ENCODE results near the gene DIP2C. TPM values are rescaled to one million over a fixed set of nuclear protein-coding genes. Genes with fewer than 3 reads are reported as not detected.
"Not testable (repeated sequence)": the region's sequence is repeated elsewhere in the genome, so short reads cannot be mapped to it uniquely, and the experiment has no call there.

The DIP2C gene
- total RNA-seq, 2 experiments from 2014 or later = 0.70 to 0.76 TPM

- ChIA-PET CTCF (no interaction called here), POLR2A (no interaction called here)
- H3K4me1 Mint-ChIP-seq = peaks cover 8% of the 10 kb centered on the region
Observed at GRCh38 chr10:274866-275265, 414.6 kb downstream of the DIP2C start.

GRCh38 chr10:273088-273487, 416.4 kb downstream of the DIP2C start:
- ChIA-PET CTCF (no interaction called here), POLR2A (no interaction called here)
- H3K36me3 Mint-ChIP-seq (ENCODE audit: low read depth) = no peaks in the 10 kb centered on the region
- no peaks in the 10 kb centered on the region for H3K9me3 Mint-ChIP-seq
- H3K4me3 Mint-ChIP-seq = no peak overlapping the region
- peaks cover 8% of the 10 kb centered on the region for H3K4me1 Mint-ChIP-seq
- peaks cover 2% of the 10 kb centered on the region for H3K27me3 Mint-ChIP-seq
- no peak for DNase-seq
- H3K27ac Mint-ChIP-seq = no peak overlapping the region

More at GRCh38 chr10:274866-275265, 414.6 kb downstream of the DIP2C start:
- no peak for DNase-seq
- peaks cover 2% of the 10 kb centered on the region for H3K27me3 Mint-ChIP-seq
- H3K36me3 Mint-ChIP-seq (ENCODE audit: low read depth) = no peaks in the 10 kb centered on the region
- no peaks in the 10 kb centered on the region for H3K9me3 Mint-ChIP-seq
- no peak overlapping the region for H3K27ac Mint-ChIP-seq
- H3K4me3 Mint-ChIP-seq = no peak overlapping the region

- no peak overlapping the region for H3K27ac Mint-ChIP-seq
- H3K36me3 Mint-ChIP-seq (ENCODE audit: low read depth) = no peaks in the 10 kb centered on the region
- DNase-seq = no peak
- peaks cover 8% of the 10 kb centered on the region for H3K4me1 Mint-ChIP-seq
- CTCF ChIA-PET = no interaction called here
- POLR2A ChIA-PET = no interaction called here
- H3K27me3 Mint-ChIP-seq = no peaks in the 10 kb centered on the region
- no peak overlapping the region for H3K4me3 Mint-ChIP-seq
- H3K9me3 Mint-ChIP-seq = no peaks in the 10 kb centered on the region
Observed at GRCh38 chr10:271722-272121, 417.7 kb downstream of the DIP2C start.

GRCh38 chr10:271201-271600, 418.3 kb downstream of the DIP2C start:
- Mint-ChIP-seq H3K4me1 (peaks cover 8% of the 10 kb centered on the region), H3K4me3 (no peak overlapping the region), H3K27me3 (no peaks in the 10 kb centered on the region), H3K36me3 (ENCODE audit: low read depth) (no peaks in the 10 kb centered on the region), H3K9me3 (no peaks in the 10 kb centered on the region), H3K27ac (no peak overlapping the region)
- POLR2A ChIA-PET = no interaction called here
- no peak for DNase-seq
- CTCF ChIA-PET = no interaction called here

DNA sequence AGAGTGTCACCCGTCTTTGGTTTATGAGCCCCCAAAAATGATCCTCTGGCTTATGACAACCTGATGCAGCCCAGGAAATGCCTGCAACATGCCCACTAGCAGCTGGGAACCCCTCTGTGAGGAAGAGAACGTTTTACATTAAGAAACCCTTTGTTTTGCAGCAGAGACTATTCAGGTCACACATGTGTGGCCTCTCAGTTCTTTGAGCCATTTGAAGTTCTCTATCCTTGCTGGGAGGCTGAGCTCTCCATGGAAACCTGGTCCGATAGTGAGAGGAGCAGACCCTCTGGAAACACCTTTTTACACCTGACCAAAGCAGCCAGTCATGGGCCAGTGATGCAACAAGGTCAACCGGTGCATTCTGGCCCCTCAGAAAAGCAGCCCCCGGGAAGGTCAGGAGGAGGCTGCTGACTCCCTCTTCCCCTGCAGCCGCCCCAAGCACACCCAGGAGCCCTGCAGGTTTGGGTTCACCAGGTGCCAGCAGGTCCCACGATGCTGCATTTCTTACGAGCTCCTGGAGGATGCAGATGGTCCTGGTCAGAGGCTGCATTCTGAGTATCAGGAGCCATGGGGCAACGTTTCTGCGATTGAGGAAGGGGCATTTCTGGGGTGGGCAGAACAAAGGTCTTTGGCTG, 419.9 kb downstream of the DIP2C start:
- DNase-seq = no peak
- ChIA-PET CTCF (interaction anchor here (1.1 kb wide), 1 partner anchor 10 kb away, joined by 3 read pairs; no protein-coding TSS in a partner anchor), POLR2A (no interaction called here)
- peaks cover 16% of the 10 kb centered on the region for H3K4me1 Mint-ChIP-seq
- no peaks in the 10 kb centered on the region for H3K27me3 Mint-ChIP-seq
- no peak overlapping the region for H3K27ac Mint-ChIP-seq
- H3K9me3 Mint-ChIP-seq = no peaks in the 10 kb centered on the region
- no peaks in the 10 kb centered on the region for H3K36me3 Mint-ChIP-seq (ENCODE audit: low read depth)
- H3K4me3 Mint-ChIP-seq = no peak overlapping the region

DNA sequence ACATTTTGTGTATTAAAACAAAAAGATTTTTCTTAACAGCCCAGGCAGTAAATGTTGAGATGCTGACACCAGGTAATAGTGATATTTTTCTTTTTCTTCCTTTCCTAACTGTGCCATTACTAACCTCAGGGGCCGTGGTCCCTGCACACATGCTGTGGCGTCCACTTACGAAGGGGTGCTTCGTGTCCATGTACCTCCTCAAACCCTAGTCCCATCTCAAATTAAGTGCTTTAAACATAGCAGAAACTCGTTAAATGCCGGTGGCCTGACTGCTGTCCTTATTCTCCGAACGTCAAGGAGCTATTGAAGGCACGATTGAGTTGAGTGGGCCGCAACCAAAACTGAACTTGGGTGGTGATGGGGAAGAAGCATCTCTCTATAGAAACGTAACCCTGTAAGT, 421.8 kb downstream of the DIP2C start:
- no peak for DNase-seq
- ChIA-PET CTCF (no interaction called here), POLR2A (no interaction called here)
- Mint-ChIP-seq H3K36me3 (ENCODE audit: low read depth) (no peaks in the 10 kb centered on the region), H3K4me3 (no peak overlapping the region), H3K27me3 (no peaks in the 10 kb centered on the region), H3K9me3 (no peaks in the 10 kb centered on the region), H3K27ac (no peak overlapping the region), H3K4me1 (peaks cover 24% of the 10 kb centered on the region)

DNA sequence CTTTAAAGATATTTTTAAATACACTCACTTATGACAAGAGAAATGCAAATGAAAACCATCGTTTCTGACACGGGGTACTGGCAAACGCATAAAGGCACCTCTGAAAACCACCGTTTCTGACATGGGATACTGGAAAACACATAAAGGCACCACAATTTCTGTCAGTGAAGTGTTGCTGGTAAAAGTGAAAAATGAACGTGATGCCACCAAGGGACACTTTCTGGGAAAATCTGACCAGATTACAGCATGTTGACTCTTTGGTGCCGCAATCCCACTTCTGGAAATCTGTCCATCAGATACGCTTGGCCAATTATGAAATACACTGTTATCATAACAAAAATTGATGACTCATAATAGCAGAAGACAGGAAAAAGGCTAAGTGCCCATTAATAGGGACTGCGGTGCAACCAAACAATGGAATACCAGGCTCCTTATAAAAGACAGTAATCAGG, 422.5 kb downstream of the DIP2C start:
- H3K9me3 Mint-ChIP-seq = no peaks in the 10 kb centered on the region
- H3K27me3 Mint-ChIP-seq = no peaks in the 10 kb centered on the region
- no peak overlapping the region for H3K27ac Mint-ChIP-seq
- no peaks in the 10 kb centered on the region for H3K36me3 Mint-ChIP-seq (ENCODE audit: low read depth)
- H3K4me1 Mint-ChIP-seq = peaks cover 24% of the 10 kb centered on the region
- DNase-seq = no peak
- ChIA-PET POLR2A (no interaction called here), CTCF (no interaction called here)
- H3K4me3 Mint-ChIP-seq = no peak overlapping the region

GRCh38 chr10:265816-266588, 423.5 kb downstream of the DIP2C start:
- H3K4me3 Mint-ChIP-seq; H3K27me3 Mint-ChIP-seq; H3K9me3 Mint-ChIP-seq; DNase-seq; H3K36me3 Mint-ChIP-seq (ENCODE audit: low read depth); CTCF ChIA-PET; POLR2A ChIA-PET; H3K27ac Mint-ChIP-seq: not testable (repeated sequence)
- peaks cover 21% of the 10 kb centered on the region for H3K4me1 Mint-ChIP-seq

- H3K9me3 Mint-ChIP-seq; H3K36me3 Mint-ChIP-seq (ENCODE audit: low read depth); POLR2A ChIA-PET; H3K27ac Mint-ChIP-seq; H3K27me3 Mint-ChIP-seq; H3K4me3 Mint-ChIP-seq; CTCF ChIA-PET: not testable (repeated sequence)
- H3K4me1 Mint-ChIP-seq = peaks cover 16% of the 10 kb centered on the region
- peak; percentile 41 for DNase-seq
Observed at GRCh38 chr10:265074-265440, 424.4 kb downstream of the DIP2C start.

DNA sequence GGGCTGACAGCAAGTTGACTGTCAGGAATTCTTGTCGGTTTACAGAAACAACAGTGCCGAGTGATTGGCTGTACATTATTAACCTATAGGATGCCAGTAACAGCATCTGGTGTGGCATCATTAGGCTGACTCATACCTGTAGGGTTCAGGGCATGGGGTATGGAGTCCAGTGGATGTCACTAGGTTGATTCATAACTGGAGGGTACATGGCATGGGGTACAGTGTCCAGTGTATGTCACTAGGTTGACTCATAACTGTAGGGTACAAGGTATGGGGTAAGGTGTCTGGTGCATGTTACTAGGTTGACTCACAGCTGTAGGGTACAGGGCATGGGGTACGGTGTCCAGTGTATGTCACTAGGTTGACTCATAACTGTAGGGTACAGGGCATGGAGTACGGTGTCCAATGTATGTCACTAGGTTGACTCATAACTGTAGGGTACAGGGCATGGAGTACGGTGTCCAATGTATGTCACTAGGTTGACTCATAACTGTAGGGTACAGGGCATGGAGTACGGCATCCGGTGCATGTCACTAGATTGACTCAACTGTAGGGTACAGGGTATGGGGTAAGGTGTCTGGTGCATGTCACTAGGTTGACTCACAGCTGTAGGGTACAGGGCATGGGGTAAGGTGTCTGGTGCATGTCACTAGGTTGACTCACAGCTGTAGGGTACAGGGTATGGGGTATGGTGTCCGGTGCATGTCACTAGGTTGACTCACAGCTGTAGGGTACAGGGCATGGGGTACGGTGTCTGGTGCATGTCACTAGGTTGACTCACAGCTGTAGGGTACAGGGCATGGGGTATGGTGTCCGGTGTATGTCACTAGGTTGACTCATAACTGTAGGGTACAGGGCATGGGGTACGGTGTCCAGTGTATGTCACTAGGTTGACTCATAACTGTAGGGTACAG, 425.1 kb downstream of the DIP2C start:
- DNase-seq; H3K36me3 Mint-ChIP-seq (ENCODE audit: low read depth); CTCF ChIA-PET; H3K27me3 Mint-ChIP-seq; H3K4me3 Mint-ChIP-seq; H3K27ac Mint-ChIP-seq; POLR2A ChIA-PET; H3K9me3 Mint-ChIP-seq: not testable (repeated sequence)
- peaks cover 16% of the 10 kb centered on the region for H3K4me1 Mint-ChIP-seq

- CTCF ChIA-PET = no interaction called here
- H3K27me3 Mint-ChIP-seq = no peaks in the 10 kb centered on the region
- H3K9me3 Mint-ChIP-seq = no peaks in the 10 kb centered on the region
- no peak for DNase-seq
- peaks cover 16% of the 10 kb centered on the region for H3K4me1 Mint-ChIP-seq
- H3K27ac Mint-ChIP-seq = no peak overlapping the region
- H3K36me3 Mint-ChIP-seq (ENCODE audit: low read depth) = no peaks in the 10 kb centered on the region
- H3K4me3 Mint-ChIP-seq = no peak overlapping the region
- POLR2A ChIA-PET = no interaction called here
Observed at GRCh38 chr10:260819-261429, 428.5 kb downstream of the DIP2C start.

DNA sequence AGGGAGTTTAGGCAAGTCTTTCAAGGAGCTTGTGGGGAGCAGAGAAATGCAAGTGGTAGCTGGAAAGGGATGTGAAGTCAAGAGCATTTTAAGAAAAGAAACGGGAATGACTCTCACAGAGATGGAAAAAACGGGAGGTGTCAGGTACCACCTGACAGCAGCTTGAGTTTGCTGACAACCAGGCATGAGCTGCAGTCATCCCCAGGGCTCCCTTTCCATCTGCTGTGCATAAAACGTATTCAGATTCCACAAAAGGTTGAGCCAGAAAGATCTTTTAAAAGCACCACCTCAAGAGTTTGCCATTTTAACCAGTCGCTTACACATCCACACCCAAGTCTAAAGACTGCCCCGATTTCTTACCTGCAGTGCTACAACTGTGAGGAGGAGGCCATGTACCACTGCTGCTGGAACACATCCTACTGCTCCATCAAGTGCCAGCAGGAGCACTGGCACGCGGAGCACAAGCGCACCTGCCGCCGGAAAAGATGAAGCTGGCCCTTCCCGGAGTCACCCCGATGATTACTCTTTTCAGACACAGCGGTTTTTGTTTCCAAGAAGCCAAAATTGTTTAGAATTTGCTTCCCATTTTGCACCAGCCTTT, 437.4 kb downstream of the DIP2C start:
- no peaks in the 10 kb centered on the region for H3K9me3 Mint-ChIP-seq
- peaks cover 34% of the 10 kb centered on the region for H3K36me3 Mint-ChIP-seq (ENCODE audit: low read depth)
- no peaks in the 10 kb centered on the region for H3K4me1 Mint-ChIP-seq

GRCh38 chr10:248307-248706, 441.2 kb downstream of the DIP2C start:
- no peaks in the 10 kb centered on the region for H3K27me3 Mint-ChIP-seq
- no peaks in the 10 kb centered on the region for H3K4me1 Mint-ChIP-seq
- H3K9me3 Mint-ChIP-seq = no peaks in the 10 kb centered on the region
- no peak overlapping the region for H3K27ac Mint-ChIP-seq
- peaks cover 38% of the 10 kb centered on the region for H3K36me3 Mint-ChIP-seq (ENCODE audit: low read depth)
- no peak overlapping the region for H3K4me3 Mint-ChIP-seq
- no peak for DNase-seq
- CTCF ChIA-PET = no interaction called here
- POLR2A ChIA-PET = no interaction called here

More for the DNA sequence above, 437.4 kb downstream of the DIP2C start:
- no peak overlapping the region for H3K4me3 Mint-ChIP-seq
- H3K27me3 Mint-ChIP-seq = no peaks in the 10 kb centered on the region
- H3K27ac Mint-ChIP-seq = no peak overlapping the region
- POLR2A ChIA-PET = no interaction called here
- CTCF ChIA-PET = no interaction called here
- no peak for DNase-seq

Data from activated CD4-positive, alpha-beta memory T cell treated with anti-CD3 and anti-CD28 coated beads, Interleukin-2, amount 10 ng/mL, durations not matched to agents 7 days and 5 days (primary cell).